ENCODE measurements around the gene ABCD1. TPM values are rescaled to one million over a fixed set of nuclear protein-coding genes. Genes with fewer than 3 reads are reported as not detected.

Gene ABCD1
- total RNA-seq, 4 donors from 2014 or later: 1.8 to 5.0 (median 3.5) TPM

DNA sequence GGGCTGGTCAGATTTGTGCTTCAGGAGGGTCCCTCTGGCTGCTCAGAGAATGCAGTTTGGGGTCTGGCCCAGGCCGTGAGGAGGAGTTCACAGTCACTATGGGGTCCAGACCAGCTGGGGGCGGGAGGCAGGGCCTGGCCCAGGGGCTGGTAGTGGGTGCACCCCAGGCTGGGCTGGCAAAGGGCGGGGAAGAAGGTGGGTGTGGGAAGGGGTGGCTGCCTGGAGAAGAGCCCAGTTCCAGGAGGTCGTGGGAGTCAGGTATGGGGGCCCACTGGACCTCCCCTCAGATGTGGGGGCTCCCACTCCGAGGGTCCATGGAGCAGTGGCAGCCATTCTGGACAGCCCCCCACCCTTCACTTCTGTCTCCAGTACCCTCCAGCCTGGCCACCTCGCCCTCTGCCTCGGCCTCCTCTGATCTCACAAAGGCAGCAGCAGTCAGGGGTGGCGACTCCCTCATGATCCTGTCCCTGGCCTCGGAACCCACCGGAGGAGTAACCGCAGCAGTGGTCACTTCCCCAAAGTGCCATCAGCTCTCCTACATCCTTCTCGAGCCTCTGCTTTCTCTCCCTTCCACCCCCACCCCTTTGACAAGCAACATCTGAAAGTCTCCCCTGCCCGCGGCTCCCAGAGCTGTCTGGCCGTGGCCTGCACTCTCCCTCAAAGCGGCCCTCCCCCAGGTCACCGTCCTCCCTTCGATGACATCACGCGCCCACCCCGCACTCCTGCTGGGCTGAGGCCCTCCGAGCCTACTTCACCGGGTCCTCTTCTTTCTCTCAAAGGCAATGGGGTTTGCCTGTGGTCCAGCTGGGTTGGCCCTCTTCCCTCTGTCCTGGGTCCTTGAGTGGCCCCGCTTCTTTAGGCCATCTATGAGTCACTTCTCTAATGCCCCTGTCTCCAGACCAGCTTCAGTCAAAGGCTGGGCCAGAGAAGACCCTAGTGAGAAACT, 38.6 kb upstream of the ABCD1 start:
- no peak for DNase-seq
- intact Hi-C loops (cut with DNase I): no loop called here

DNA sequence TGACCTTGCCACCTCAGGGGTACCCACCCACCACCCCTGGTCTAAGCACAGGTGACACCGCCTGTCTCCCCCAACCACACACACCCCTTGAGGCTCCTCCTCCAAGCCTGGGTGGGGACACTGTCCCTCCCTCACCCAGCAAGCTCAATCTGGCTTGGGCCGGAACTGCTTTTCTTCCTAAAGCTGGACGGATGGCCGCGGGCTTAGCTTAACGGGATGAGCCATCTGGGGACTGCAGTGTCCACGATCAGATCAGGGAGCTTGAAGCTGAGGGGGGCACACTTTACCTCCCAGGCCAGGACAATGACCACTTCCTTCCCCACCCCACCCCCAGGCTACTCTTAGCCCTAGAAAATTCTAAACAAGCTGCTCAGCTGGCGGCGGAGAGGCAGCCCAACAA, 37.9 kb upstream of the ABCD1 start:
- H3K36me3 ChIP-seq: no peaks in the 10 kb centered on the region
- intact Hi-C loops (cut with DNase I): no loop called here
- H3K9me3 ChIP-seq: no peaks in the 10 kb centered on the region
- no peak for DNase-seq
- TF ChIP-seq CTCF (IDR thresholded peaks at IDR 0.05) (no peak), POLR2A (IDR thresholded peaks at IDR 0.05) (no peak)
- H3K27me3 ChIP-seq: no peaks in the 10 kb centered on the region
- H3K4me1 ChIP-seq: peaks cover 0 to 42% (median 8%) of the 10 kb centered on the region in 3 donors
- WGBS, 2 donors: no CpG with 5 or more reads among the region's 9 CpGs
- H3K27ac ChIP-seq: peak overlapping the region; percentile 9 to 71 (median 61)
- peak overlapping the region in 1 of 4 donors; percentile 64 for H3K4me3 ChIP-seq

More for the DNA sequence above, 38.6 kb upstream of the ABCD1 start:
- Histone ChIP-seq H3K36me3 (no peaks in the 10 kb centered on the region), H3K4me3 (no peak overlapping the region), H3K4me1 (peaks cover 0 to 35% (median 8%) of the 10 kb centered on the region in 3 donors), H3K27me3 (no peaks in the 10 kb centered on the region), H3K27ac (no peak overlapping the region), H3K9me3 (no peaks in the 10 kb centered on the region)
- 75 to 83% methylated on average over 6 to 20 of the region's 24 CpGs for WGBS, 2 donors
- TF ChIP-seq CTCF (IDR thresholded peaks at IDR 0.05): no peak
- no peak for TF ChIP-seq POLR2A (IDR thresholded peaks at IDR 0.05)

- DNase-seq: no peak
- no peaks in the 10 kb centered on the region for H3K9me3 ChIP-seq
- whole genome bisulfite sequencing, 2 donors: 10% methylated on average over 4 of the region's 66 CpGs; no CpG with 5 or more reads in 1 of the 2 donors
- TF ChIP-seq POLR2A (IDR thresholded peaks at IDR 0.05) (peak in 2 of 4 donors; percentile 43 to 48), CTCF (IDR thresholded peaks at IDR 0.05) (peak in 2 of 6 experiments; percentile 7 to 10)
- H3K27ac ChIP-seq: peak within 1 kb of the TSS; percentile 71 to 82 (median 77)
- H3K27me3 ChIP-seq: no peaks in the 10 kb centered on the region
- intact Hi-C loops (cut with DNase I): no loop called here
- peak within 1 kb of the TSS; percentile 37 to 66 (median 50) for H3K4me3 ChIP-seq
- no peaks in the 10 kb centered on the region for H3K36me3 ChIP-seq
- peaks cover 0 to 45% (median 8%) of the 10 kb centered on the region in 3 donors for H3K4me1 ChIP-seq
Observed at GRCh38 chrX:153687121-153688039, 37.3 kb upstream of the ABCD1 start, which contains the start of gene SLC6A8. TSS of gene SLC6A8 (plus strand) at chrX:153687926. CDS start at chrX:153688575, 649 bp downstream.

GRCh38 chrX:153688071-153688470, 36.6 kb upstream of the ABCD1 start:
- no peaks in the 10 kb centered on the region for H3K9me3 ChIP-seq
- H3K4me1 ChIP-seq: peaks cover 2 to 52% (median 8%) of the 10 kb centered on the region in 3 donors
- WGBS, 2 donors: no CpG with 5 or more reads among the region's 69 CpGs
- no peak for DNase-seq
- H3K4me3 ChIP-seq: peak overlapping the region in 2 of 4 donors; percentile 57 to 66
- peak overlapping the region in 3 of 4 donors; percentile 56 to 82 (median 66) for H3K27ac ChIP-seq
- H3K36me3 ChIP-seq: no peaks in the 10 kb centered on the region
- H3K27me3 ChIP-seq: no peaks in the 10 kb centered on the region
- intact Hi-C loops (cut with DNase I): no loop called here
- no peak for TF ChIP-seq POLR2A (IDR thresholded peaks at IDR 0.05)
- no peak for TF ChIP-seq CTCF (IDR thresholded peaks at IDR 0.05)
